HK-2 (cell line): ENCODE measurements around the gene CMTM7.
A peak's percentile ranks its signal among the peaks of the same experiment; 100 is the strongest.

Experiments
- DNase-seq: peaks from one replicate; pipeline ENCODE4 v3.0.0-alpha.2; 2018; ENCODE audit not compliant: unreplicated experiment

CMTM7 gene

DNA sequence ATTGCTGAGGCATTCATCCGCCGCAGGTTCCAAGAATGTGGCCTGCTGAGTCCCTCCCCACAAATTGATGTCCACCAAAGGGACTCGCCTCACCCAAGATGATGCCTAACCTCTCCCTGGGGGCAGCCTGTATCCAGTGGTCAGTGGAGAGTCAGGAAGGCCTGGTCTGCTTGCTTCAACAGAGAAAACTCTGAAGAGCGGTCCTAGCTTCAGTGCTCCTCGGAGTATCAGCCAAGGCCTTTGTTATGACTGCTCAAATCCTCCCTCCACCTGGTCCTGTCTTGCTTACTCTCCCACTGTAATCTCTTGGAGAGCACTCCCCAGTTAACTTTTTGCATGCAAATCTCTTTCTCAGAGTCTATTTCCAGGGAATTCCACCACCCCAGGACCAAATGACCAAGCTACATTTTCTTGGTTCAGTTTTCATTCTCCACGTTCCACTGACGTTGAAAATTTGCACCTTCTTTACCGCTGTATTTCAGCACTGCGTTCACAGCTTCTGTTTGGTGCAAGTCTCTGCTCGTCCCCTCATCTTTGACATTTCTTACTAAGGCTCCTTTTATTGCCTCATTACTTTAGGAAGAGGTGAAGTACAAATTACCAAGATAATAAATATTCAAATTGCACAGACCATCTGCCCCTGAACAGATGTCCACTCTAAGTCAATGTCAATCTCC, 22.3 kb downstream of the CMTM7 start:
- no peak for DNase-seq

DNA sequence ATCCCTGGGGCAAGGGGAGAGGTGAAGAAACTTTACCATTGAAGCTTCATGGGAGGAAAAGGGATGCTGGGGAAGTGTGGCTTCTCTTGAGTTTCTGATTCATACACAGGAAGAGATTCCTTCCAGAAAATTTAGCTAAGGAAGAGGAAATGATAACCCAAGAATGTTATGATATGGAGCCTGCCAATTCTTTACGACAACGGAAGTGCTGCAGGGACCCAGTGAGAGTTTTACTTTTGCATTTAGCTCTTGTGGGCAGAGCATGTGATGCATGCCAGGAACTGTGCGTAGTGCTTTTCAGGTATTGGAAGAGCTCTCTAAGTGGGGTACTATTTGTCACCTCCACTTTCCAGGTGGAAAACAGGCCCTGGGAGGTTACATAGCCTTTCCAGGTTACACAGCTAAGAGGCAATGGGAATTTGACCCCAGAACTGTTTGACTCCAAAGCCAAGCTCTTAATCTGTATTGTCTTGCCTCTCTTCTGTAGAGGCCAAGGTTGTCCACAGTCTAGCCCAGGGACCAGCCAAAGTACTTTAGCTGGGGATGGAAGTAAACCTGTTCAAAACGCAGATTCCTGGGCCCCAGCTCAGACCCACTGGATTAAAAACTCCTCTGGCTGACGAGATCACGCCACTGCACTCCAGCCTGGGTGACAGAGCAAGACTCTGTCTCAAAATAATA, 23.0 kb downstream of the CMTM7 start:
- no peak for DNase-seq

DNA sequence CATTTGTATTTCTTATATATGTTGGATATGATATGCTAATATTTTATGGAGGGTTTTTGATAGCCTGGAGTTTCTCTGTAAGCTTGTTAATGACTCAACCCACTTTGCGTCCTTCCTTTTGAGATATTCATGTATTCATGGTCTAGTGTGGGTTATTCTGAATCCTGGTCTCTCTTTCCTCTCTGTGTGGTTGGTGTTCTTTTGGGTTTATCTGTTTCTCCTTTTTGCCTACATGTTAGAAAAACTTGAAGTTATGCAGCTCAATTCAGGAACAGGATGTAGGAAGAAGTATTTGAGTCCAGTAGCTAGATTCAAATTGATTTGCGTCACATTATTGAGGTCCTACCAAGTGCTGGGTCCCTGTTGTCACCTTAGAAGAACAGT, 28.1 kb downstream of the CMTM7 start:
- no peak for DNase-seq

DNA sequence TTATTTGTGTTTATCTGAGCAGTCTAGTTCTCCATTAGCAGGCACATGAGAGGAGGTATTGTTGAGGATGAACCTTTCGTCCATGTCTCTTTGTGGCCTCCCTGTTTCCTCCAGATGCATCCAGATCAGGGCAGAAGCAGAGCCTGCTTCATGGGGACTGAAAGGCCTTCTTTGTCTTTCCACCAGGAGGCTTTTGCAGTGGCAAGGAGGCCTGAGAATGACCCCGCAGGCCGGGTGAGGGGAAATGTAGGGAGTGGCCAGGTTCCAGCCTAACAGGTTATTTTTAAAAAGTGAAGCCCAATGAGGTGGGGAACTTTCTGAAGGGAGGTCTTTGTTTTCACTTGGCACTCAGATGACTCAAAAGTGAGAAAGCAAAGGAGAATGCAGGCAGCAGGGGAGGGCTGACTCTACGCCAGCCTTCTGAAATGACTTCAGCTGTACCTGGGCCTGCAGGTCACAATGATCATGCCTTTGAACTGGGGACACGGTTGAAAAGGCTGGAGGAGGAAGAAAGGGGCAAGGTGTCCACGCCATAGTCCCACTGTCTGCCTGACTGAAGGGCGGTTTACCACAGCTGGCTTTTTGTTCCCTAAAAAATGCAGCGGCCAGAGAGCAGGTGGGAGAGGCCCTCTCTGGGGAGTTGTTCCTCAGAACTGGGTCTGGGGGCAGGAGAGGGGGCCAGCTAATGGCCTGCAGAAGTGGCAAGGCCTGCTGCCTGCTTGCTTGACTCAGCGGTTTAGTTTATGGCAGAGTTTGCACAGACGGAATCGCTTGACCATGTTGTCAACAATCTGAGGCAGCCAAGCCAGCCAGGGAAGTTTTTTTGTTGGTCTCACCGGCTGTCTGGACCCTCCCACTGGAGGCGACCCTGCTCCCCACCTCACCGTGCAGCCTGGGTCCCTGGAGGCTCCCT, 28.7 kb downstream of the CMTM7 start:
- peak; percentile 42 for DNase-seq

DNA sequence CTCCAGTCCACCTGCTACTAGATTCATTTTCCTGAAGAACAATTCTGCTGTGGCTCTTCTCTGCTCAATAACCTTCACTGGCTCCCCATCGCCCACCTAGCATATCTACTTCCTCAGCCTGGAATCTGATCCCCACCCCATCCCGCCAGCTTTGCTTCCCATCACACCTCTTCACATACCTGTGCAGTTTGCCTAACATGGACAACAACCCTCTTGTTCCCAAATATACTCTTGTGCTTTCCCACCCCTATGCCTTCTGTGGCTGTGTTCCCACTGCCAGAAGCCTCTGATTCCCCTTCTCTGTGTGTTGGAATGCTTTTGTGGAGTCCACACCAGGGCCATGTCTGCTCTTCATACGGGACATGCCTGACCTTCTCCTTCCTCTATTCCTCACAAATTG, 29.5 kb downstream of the CMTM7 start:
- DNase-seq: no peak

DNA sequence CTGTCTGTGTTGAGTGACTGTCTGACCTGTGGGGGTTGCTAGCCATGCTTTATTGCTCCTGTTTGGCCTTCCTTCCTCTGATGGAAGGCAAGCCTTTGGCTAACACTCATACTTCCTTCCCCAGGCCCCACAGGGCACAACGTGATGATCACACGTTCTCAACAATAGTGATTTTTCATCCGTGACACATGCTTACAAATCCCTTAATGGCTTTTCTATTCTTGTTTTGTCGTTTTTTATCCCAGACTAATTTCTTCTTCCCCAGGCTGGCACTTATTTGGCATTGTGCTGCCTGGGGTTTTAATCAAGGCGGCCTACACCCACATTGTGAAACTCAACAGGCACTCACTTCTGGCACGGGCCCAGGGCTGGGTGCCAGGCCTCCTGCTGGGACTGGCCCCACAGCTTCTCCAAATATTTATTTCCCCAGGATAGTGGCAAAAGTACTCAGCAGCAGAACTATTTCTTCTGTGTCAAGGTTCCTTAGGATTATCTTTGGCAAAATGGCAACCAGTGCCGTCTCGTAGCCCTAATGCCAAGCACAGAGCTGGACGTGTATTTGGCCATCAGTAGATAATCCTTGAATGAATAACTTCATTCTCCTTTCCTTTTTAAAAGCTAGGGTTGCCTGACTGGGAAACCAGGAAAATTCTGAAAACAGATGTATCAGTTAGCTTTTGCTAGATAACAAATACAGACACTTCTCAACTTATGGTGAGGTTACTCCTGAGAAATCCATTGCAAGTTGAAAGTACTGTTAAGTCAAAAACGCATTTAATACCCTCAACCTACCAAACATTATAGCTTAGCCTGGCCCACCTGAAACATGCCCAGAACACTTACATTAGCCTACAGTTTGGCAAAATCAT, 30.6 kb downstream of the CMTM7 start:
- DNase-seq: peak; percentile 25

DNA sequence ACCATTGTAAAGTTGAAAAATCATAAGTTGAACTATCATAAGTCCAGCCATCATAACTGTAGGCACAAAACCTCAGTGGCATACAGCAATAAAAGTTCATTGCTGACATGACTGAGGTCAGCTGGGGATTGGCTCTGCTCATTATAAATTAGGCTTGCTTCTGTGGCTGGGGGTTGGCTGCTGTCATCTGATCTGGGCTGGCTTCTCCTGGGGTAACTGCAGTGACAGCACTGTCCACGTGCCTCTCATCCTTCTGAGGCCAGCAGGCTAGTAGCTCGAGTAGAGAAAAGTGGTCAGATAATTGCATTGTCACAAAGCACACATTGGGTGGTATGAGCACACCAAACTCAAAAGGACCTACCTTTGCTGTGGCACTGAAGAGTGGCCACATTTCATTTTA, 31.3 kb downstream of the CMTM7 start:
- DNase-seq: no peak

DNA sequence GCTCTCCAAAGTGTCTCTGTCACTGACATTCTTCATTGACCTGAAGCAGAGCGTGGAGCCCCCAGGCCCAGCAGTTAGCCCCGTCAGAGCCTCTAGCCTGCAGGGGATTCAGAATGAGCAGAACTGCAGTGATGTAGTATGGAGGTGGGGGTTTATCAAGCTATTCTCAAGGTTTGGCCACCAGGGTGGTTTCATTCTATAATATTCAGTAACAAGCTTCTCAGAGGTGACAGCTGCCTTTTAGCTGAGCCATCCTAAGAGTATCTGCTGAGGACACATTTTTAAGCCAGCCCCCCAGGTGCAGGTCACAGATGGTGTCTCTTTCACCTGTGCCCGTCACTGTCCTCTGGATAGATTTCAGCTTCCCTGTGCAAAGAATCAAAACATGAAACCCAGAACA, 31.9 kb downstream of the CMTM7 start:
- no peak for DNase-seq

DNA sequence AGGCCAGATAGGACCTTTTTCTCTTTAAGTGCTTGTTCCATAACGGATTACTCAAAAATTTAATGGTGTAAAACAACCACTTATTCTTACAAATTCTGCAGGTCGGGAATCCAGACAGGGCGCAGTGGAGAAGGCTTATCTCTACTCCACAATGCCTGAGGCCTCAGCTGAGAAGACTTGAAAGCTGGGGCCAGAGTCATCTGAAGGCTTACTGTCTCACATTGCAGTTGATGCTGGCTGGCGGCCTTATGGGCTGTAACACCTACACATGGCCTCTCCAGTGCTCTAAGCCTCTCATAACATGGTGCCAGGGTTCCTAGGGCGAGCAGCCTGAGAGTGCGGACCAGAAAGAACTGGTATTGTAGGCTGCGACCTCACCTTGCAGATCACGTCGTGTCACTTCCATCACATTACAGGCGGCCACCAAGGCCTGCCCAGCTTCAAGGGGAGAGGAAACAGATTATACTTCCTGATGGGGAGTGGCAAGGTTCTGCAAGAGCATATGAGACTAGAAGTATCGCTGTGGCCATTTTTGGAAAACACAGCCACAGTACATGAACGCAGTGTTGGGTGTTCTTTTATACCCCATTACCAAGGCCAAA, 32.4 kb downstream of the CMTM7 start:
- no peak for DNase-seq

DNA sequence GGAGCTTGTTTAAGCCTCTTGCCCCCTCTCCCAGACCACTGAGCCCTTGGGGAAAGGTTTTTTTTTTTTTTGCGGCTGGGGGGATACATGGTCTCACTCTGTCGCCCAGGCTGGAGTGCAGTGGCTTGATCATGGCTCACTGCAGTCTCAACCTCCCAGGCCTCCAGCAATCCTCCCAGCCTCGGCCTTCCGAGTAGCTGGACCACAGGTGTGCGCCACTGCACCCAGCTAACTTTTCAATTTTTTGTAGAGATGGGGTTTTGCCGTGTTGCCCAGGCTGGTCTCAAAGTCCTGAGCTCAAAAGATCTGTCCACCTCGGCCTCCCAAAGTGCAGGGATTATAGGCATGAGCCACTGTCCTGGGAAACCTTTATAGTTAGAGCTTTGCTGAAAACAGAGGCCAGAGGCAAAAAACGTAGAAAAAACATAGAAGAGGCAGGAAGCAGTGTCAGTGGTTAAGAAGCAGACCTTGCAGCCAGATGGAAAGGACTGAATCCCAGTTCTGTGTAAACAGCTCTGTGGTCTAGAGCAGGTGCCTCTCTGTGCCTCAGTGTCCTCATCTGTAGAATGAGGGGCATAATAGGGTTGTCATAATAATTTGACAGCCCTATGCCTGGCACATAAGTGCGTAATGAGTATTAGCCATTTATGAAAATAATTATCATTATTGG, 33.1 kb downstream of the CMTM7 start:
- DNase-seq: no peak

DNA sequence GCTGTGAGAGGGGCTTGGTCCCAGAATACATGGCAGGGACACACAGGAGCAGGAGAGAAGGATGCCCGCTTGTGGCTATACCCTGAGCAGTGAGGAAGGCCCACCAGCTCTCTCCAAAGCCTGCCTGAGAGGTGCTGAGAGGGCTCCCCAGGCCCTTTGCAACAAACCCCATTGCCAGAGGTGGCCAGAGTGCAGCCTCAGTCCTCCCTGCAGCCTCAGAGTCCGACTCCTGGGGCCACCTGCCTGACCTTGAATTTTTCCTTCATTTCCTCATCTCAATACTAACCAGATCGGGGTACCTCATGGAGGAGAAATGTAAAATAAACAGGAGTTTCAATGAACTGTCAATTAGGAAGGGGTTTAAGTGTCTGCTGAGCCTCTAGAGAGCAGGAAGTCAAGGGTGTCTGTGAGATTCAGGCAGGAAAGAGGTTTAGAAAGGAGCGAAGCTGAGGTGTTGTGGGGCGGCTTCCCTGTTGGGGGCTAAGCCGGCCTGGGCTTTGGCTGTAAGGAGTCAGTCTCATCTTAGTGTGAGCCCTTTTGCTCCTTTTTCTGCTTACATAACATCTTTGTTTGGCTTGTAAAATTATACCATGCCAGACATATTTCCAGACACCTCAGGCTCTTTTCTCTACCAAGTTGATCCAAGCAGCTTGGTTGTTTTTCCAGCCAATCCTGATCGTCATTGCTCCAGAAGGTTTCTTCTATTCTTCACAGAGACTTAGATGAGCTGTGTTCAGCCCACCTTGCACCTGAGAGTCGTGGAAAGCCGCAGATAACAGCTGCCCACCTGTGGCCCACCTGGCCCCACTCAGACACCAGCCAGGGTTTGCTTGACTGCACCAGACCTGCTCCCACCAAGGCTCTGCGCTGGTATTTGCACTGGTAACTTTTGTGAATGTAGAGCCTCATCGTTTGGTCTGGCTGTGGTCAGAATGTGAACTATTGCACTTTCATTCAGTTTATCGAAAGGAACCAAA, 36.7 kb downstream of the CMTM7 start:
- no peak for DNase-seq

DNA sequence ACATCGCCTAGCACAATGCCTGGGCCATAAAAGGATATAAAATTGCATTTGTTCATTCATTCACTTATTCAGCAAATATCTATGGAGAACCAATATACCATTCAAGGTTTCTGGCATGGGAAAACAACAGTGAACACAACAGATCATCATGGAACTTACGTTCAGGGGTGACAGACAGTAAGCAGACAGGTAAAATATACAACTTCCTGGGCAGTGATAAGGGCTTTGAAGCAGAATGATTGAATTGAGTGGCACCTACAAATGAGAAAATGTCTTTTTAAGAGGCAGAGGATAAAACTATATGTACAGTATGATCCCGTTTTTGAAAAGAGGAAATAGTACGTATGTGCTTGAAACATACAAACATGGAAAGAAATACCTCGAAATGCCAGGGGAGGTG, 39.2 kb downstream of the CMTM7 start:
- DNase-seq: no peak

DNA sequence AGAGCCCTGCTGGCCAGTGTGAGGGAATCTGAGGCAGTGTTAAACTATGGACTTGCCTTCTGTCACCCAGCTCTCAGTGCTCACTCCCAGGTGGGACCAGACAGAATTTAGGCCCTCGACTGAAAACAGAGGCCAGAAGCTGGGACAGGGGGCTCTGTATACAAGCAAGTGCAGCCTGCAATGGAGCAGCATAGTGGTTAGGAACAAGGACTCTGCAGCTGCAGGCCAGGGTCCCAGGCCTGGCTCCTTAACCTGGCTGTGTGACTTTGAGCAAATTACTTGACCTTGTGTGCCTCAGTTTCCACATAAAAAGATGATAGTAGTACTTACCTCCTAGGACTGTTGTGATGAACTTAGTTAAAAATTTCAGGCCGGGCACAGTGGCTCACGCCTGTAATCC, 39.8 kb downstream of the CMTM7 start:
- no peak for DNase-seq

DNA sequence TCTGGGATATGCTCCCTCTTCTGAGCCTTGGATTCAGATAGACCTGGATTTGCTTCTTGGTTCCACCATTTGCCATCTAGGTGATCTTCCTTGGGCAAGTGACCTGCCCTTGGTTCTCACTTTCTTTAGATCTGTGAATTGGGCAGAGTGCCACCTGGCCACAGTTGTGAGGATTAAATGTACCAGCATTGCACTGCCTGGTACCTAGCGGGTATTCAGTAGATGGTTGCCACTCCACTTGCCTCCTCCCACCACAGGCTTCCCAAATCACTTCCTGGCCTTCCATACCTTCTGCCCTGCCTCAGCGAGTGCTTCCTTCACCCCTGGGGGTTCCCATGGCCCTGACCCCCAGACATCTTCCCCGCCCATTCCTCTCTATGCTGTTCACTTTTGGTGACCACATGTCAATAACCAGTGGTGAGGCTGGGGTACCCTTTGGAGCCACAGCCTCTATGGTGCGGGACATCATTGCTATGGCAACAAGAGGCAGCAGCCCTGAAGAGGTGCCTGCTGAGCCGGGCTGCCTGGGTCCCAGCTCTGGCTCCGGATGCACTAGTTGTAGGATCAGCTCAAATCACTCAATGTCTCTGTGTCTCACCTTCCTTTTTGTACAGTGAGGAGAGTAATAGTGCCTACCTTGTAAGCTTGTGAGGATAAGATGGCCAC, 40.5 kb downstream of the CMTM7 start:
- DNase-seq: no peak

DNA sequence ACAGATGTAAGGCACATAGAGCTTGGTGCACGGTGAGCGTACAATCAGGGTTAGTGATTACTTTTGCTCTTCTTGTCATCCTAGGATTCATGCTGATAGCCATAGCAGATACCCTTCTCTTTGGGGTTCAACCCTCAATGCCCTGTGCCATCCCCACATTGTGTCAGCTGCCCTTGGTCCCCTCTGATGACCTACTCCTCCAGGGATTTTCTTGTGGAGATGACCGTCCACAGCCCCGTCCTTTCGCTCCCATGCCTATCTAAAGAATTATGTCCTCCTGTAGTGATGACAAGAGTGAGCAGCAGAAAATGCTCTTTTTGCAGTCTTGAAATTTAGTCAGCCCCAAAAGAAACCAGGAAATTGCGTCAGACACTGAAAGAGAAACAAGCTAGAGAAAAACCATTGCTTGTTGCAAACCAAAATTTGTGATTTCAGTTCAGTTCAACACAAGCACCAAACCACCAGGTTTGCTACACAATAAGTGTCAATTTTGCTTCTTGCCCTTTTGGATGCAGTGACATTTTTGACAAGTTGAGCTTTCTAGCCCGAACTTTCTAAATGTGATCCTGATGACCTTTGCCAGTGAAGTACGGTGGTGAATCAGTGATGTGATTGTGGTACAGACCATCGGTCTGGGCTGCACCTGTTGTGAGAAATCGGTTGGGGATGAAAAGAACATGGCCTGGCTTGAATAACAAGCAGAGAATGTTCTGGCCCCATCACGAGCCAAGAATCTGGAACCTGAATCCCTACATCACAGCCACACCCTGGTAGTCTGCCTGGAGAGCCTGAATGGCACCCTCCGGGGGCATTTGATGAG, 41.3 kb downstream of the CMTM7 start:
- no peak for DNase-seq

DNA sequence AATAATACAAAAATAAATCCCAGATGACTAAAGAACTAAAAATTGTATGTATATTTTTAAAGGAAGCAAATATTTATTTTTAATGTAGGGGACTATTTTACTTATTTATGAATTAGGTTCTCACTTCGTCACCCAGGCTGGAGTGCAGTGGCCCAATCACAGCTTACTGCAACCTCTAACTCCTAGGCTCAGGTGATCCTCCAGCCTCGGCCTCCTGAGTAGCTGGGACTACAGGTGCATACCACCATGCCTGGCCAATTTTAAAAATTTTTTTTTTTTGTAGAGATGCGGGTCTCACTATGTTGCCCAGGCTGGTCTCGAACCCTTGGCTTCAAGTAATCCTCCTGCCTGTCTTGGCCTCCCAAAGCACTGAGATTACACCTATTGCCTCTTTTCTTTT, 42.6 kb downstream of the CMTM7 start:
- DNase-seq: no peak

DNA sequence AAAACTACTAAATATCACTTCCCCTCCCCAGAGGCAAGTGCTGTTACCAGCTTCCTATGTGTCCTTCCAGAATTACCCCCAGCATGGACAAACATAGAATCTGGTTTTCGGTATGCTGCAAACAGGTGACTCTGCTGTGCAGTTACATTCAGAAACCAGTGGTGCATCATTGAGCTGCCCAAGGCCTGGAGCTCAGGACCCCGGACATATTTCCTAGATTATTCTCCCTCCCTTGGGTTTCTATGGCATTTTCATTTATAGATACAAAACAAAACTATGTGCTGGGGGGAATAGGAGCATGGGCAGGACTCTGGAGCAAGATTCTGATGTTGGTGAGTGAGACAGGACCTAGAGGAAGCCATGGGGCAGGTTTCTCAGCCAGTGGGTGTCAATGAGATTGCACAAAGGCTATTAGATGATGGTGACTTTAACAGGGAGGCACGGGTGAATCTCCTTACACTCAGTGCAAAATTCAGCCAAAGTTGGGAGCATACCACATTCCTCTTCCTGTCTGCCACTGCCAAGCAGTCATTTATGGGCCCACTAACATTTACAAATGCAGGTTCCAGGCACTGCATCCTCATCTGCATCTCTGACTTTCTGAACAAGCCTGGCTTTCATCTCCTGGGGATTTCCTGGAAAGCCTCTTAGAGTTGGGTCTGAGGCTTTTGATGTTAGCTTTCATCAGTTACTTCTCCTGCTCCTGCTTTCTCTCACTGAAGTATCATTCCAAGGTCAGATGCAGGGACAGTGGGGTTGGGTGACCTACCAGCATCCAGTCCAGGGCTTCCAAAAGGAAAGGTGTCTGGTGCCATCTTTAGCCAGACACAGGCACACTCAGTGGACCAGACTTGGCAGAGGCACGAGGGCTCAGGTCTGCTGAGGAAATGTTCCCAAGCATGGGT, 44.5 kb downstream of the CMTM7 start:
- DNase-seq: no peak
